K562 (cell line): ENCODE results near the gene SSH3. TPM values are rescaled to one million over a fixed set of nuclear protein-coding genes. Genes with fewer than 3 reads are reported as not detected.

Experiments used
- AFF1 ChIP-seq, 2 experiments: fragments of 450-650 bp; IDR thresholded peaks; 2 replicates each; pipeline ENCODE4 v1.6.1; 2018; ENCODE audit warnings: mild to moderate bottlenecking in 2 of 2, low read depth in 1 of 2; ENCODE audit not compliant: partially characterized antibody in 2 of 2
- ASH1L ChIP-seq: fragments of 450-650 bp; IDR thresholded peaks from 2 replicates; pipeline ENCODE4 v1.6.1; 2018; ENCODE audit warnings: borderline replicate concordance, mild to moderate bottlenecking, low read depth; ENCODE audit not compliant: partially characterized antibody
- ATF2 ChIP-seq: sonication (generic); formaldehyde crosslinking; IDR thresholded peaks from 2 replicates; pipeline ENCODE4 v1.8.1; 2022; ENCODE audit warnings: missing genetic modification reagents
- BRD9 ChIP-seq: fragments of 450-650 bp; IDR thresholded peaks from 2 replicates; pipeline ENCODE4 v1.6.1; 2018; ENCODE audit warnings: low read depth; ENCODE audit not compliant: partially characterized antibody
- DIDO1 ChIP-seq: fragments of 450-650 bp; IDR thresholded peaks from 2 replicates; pipeline ENCODE4 v1.6.1; 2016; ENCODE audit warnings: low read depth, missing biosample characterization, missing genetic modification characterization
- EP400 ChIP-seq: fragments of 450-650 bp; IDR thresholded peaks from 2 replicates; pipeline ENCODE4 v1.6.1; 2017; ENCODE audit warnings: antibody characterized with exemption, mild to moderate bottlenecking, moderate library complexity
- ESRRA ChIP-seq: fragments of 450-650 bp; IDR thresholded peaks from 2 replicates; pipeline ENCODE4 v1.6.1; 2014; ENCODE audit warnings: low read depth, mild to moderate bottlenecking, moderate library complexity, borderline replicate concordance
- RB1 ChIP-seq: fragments of 450-650 bp; IDR thresholded peaks from 2 replicates; pipeline ENCODE4 v1.6.1; 2017; ENCODE audit warnings: low read depth, mild to moderate bottlenecking
- RBM22 ChIP-seq: fragments of 200-400 bp; formaldehyde crosslinking; IDR thresholded peaks from 2 replicates; pipeline ENCODE4 v1.6.1; 2018; ENCODE audit warnings: low read length, low read depth; ENCODE audit not compliant: poor library complexity, severe bottlenecking
- SP2 ChIP-seq: IDR thresholded peaks from 2 replicates; pipeline ENCODE4 v1.6.1; 2011; ENCODE audit warnings: mild to moderate bottlenecking, low read depth, low read length, moderate library complexity; ENCODE audit not compliant: poor library complexity, severe bottlenecking; ENCODE audit errors: extremely low read depth
- ZMIZ1 ChIP-seq, 2 experiments: fragments of 150-350 bp in 1 of 2; IDR thresholded peaks; 2 replicates each; pipeline ENCODE4 v1.6.1; 2012 to 2016; ENCODE audit warnings: low read depth in 2 of 2, low read length in 2 of 2, mild to moderate bottlenecking in 1 of 2, moderate library complexity in 1 of 2
- polyA plus RNA-seq, 8 experiments: library from polyadenylated mRNA; depleted of rRNA in 4 of 8; stranded (reverse) in 5 of 8; unstranded in 3 of 8; fragments of >200 nt; fragmentation: Nextera tagmentation in 2 of 8; fragmentation: Illumina TruSeq in 1 of 8; extraction: Ambion mirVana in 2 of 8; extraction: Trizol in 1 of 8; gene quantifications; 2 replicates each; pipeline versions ENCODE4 v1.2.1 to v1.2.3, GENCODE V29; 2011 to 2014; ENCODE audit warnings: inconsistent platforms in 1 of 8, missing spikeins in 1 of 8
- total RNA-seq, 7 experiments: library from RNA; depleted of rRNA in 6 of 7; stranded (reverse); fragments of >200 nt in 6 of 7; fragmentation: Illumina TruSeq in 2 of 7; extraction: Trizol in 2 of 7; gene quantifications; 2 replicates each; pipeline versions ENCODE4 v1.2.1 to v1.2.3, GENCODE V29; 2011 to 2021; ENCODE audit warnings: low replicate concordance in 1 of 7
- TF ChIP-seq, protein P1 (sequence below), 3 experiments: fragments of 200-800 bp in 1 of 3; fragments of 250-450 bp in 1 of 3; fragments of 450-650 bp in 1 of 3; sonication (Bioruptor Pico) in 1 of 3; sonication (Bioruptor generic) in 1 of 3; formaldehyde crosslinking in 1 of 3; IDR thresholded peaks; 2 replicates each; pipeline versions ENCODE4 v1.6.1 to v1.8.0; 2016 to 2022; ENCODE audit warnings: mild to moderate bottlenecking in 2 of 3, missing genetic modification characterization in 2 of 3, missing compliant biosample characterization in 1 of 3, moderate library complexity in 1 of 3

The SSH3 gene
- total and polyA plus RNA-seq, 9 of the 15 experiments (the other 6 are each of a cell fraction or from before 2014, with no cell fraction given): 0.07 to 1.0 (median 0.24) TPM; not detected in 3

DNA sequence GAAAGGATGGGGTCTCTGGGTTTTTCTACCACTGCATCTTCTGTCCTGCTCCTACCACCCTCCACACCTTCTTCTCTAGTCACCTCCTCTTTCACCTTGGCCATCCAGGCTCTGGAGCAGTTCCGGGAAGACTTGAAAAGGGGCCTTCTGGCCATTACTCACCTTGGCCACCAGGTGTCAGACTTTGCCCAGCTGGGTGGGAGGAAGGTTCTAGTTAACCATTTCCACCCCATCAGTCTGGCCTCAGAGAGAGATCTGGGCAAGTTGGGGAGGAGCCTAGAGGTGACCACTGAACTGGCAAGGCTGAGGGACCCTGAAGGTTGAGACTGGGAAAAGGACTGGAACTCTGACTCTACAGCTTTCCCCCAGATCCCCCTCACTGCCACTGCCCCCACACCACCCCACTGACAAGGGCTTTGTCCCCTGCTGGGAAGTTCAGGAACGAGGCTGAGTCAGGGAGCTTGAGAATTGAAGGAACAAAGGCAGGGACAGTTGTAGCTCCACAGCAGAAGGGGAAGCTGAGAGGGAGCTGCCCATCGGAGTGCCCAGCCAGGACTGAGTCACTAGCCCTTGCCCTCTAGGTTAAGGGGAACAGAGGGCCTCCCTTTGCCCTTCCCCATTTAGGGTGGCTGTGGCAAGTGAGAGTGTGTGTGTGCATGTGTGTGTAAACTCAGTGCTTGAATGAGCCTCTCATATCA lies 53.7 kb downstream of the SSH3 start (continued):
- TF ChIP-seq, protein P1, sequence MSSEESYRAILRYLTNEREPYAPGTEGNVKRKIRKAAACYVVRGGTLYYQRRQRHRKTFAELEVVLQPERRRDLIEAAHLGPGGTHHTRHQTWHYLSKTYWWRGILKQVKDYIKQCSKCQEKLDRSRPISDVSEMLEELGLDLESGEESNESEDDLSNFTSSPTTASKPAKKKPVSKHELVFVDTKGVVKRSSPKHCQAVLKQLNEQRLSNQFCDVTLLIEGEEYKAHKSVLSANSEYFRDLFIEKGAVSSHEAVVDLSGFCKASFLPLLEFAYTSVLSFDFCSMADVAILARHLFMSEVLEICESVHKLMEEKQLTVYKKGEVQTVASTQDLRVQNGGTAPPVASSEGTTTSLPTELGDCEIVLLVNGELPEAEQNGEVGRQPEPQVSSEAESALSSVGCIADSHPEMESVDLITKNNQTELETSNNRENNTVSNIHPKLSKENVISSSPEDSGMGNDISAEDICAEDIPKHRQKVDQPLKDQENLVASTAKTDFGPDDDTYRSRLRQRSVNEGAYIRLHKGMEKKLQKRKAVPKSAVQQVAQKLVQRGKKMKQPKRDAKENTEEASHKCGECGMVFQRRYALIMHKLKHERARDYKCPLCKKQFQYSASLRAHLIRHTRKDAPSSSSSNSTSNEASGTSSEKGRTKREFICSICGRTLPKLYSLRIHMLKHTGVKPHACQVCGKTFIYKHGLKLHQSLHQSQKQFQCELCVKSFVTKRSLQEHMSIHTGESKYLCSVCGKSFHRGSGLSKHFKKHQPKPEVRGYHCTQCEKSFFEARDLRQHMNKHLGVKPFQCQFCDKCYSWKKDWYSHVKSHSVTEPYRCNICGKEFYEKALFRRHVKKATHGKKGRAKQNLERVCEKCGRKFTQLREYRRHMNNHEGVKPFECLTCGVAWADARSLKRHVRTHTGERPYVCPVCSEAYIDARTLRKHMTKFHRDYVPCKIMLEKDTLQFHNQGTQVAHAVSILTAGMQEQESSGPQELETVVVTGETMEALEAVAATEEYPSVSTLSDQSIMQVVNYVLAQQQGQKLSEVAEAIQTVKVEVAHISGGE (CRISPR knock-in tag; IDR thresholded peaks at IDR 0.05): no peak
- TF ChIP-seq RBM22: no peak
- peak; percentile 79 for TF ChIP-seq BRD9
- TF ChIP-seq SP2: no peak
- TF ChIP-seq ASH1L: no peak
- TF ChIP-seq DIDO1 (tag): 0 out of 2 replicates have a peak, but pooled peaks have one; percentile 13
- TF ChIP-seq AFF1 (IDR thresholded peaks at IDR 0.05; ENCODE audit: low read depth in 1 of 2, partially characterized antibody in 2 of 2): peak in 1 of 2 experiments; percentile 38
- TF ChIP-seq ZMIZ1 (IDR thresholded peaks at IDR 0.05; ENCODE audit: low read depth in 2 of 2, low read length in 2 of 2): no peak
- no peak for TF ChIP-seq EP400
- peak; percentile 58; the same call in 1 of the 2 replicates for TF ChIP-seq ESRRA
- TF ChIP-seq ATF2 (CRISPR knock-in tag): no peak
- peak; percentile 74 for TF ChIP-seq RB1
